ENCODE results near the gene MICOS13. TPM values are rescaled to one million over a fixed set of nuclear protein-coding genes. Genes with fewer than 3 reads are reported as not detected.

The MICOS13 gene
- polyA plus RNA-seq, 6 donors from 2014 or later: 74.0 to 101 (median 86.6) TPM

DNA sequence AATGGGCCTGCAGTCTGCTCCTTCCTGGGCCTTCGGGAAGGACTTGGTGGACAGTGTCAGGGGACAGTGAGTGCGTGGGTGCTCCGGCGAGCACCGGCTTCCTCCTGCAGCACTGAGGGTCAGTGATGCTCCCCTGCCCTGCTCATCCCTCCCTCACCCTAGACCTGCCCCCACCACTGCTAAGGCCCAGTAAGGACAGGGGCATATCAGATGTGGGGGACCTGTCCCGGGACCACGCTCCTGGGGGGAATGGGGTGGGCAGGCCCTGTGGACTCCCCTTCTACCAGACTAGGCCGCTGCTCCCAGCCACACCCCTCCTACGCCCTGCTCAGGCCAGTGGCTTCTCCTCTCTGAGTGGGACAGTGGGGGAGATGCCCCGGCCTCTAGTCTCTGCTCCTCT, 3.2 kb downstream of the MICOS13 start:
- H3K27me3 Mint-ChIP-seq: no peaks in the 10 kb centered on the region
- H3K4me3 Mint-ChIP-seq: no peak overlapping the region
- ATAC-seq (ENCODE audit: low read depth in 2 of 2) (no peak), DNase-seq (no peak)
- H3K36me3 Mint-ChIP-seq: peaks cover 0 to 8% of the 10 kb centered on the region in 2 donors
- H3K27ac Mint-ChIP-seq: no peak overlapping the region
- peaks cover 19 to 29% (median 29%) of the 10 kb centered on the region in 3 donors for H3K4me1 Mint-ChIP-seq
- H3K9me3 Mint-ChIP-seq: peaks cover 0 to 10% (median 0%) of the 10 kb centered on the region in 7 donors

DNA sequence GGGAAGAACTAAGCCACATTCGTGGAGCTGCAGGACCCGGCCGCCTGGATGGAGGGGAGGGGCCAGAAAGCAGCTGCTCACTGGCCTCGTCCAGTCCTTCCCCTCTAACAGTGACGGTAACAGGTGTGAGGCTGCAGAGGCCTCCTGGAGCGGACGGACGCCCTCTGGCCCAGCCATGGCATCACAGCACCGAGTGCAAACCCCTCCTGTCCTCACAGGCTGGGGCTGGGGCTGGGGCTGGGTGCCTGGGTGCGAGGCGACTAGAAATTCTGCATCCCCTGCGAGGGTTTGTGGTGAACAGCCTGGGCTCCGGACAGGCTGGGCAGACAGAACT, 3.6 kb downstream of the MICOS13 start:
- Mint-ChIP-seq H3K36me3 (peaks cover 0 to 8% of the 10 kb centered on the region in 2 donors), H3K4me3 (no peak overlapping the region), H3K27ac (no peak overlapping the region), H3K9me3 (peaks cover 0 to 9% (median 0%) of the 10 kb centered on the region in 7 donors), H3K27me3 (no peaks in the 10 kb centered on the region), H3K4me1 (peaks cover 18 to 25% (median 25%) of the 10 kb centered on the region in 3 donors)
- ATAC-seq (ENCODE audit: low read depth in 2 of 2) (no peak), DNase-seq (no peak)

DNA sequence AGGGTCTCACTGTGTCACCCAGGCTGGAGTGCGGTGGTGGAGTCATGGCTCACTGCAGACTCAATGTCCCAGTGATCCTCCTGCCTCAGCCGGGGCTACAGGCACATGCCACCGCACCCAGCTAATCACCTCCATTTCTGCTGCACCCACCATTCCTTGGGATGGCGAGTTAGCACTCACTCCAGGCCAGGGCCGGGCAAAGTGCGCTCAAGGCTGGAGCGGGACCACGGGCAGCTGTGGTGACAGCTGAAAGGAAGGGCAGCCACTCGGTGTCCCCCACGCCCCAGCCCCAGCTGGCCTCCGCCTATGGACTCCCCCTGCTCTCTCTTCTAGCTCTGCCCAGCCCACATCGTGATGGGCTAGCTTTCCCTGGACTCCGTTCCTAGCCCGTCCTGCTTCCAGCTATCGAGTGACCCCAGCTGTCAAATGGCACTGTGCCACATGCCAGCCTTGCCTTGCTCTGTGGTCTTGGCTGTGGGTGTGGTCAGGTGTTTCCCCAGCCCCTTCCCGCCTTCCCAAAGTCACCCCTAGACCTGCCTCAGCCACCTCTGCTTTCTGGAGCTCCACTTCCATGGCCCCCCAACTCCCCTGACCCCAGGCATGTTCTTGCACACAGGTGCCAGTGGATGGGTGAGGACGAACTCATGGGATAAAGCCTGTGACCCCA, 4.1 kb downstream of the MICOS13 start:
- ATAC-seq (ENCODE audit: low read depth in 2 of 2): no peak
- no peaks in the 10 kb centered on the region for H3K27me3 Mint-ChIP-seq
- H3K4me1 Mint-ChIP-seq: peaks cover 13 to 21% (median 20%) of the 10 kb centered on the region in 3 donors
- H3K27ac Mint-ChIP-seq: peak overlapping the region in 2 of 6 donors; percentile 47 to 73
- H3K9me3 Mint-ChIP-seq: peaks cover 0 to 5% (median 0%) of the 10 kb centered on the region in 7 donors
- no peak for DNase-seq
- peaks cover 0 to 8% of the 10 kb centered on the region in 2 donors for H3K36me3 Mint-ChIP-seq
- no peak overlapping the region for H3K4me3 Mint-ChIP-seq

DNA sequence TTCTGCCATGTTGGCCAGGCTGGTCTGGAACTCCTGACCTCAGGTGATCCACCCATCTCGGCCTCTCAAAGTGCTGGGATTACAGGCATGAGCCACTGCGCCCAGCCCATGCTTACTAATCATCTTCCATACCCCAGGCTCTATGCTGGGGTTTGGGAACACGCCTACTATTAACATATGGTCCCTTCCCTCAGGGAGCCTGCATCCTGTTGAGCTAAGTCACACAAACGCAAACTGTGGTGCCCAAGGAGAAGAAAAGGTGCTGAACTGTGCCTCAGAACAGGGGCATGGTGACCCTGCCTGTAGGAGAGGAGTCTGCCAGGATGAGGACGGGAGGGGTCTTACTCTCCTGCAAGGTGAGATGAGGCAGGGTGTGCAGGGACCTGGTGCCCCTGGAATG, 5.6 kb downstream of the MICOS13 start:
- H3K4me1 Mint-ChIP-seq: peaks cover 6 to 15% (median 14%) of the 10 kb centered on the region in 3 donors
- peaks cover 0 to 5% (median 0%) of the 10 kb centered on the region in 7 donors for H3K9me3 Mint-ChIP-seq
- H3K27me3 Mint-ChIP-seq: no peaks in the 10 kb centered on the region
- ATAC-seq (ENCODE audit: low read depth in 2 of 2): no peak
- no peak for DNase-seq
- H3K27ac Mint-ChIP-seq: peak overlapping the region in 2 of 6 donors; percentile 15 to 39
- peaks cover 0 to 8% of the 10 kb centered on the region in 2 donors for H3K36me3 Mint-ChIP-seq
- no peak overlapping the region for H3K4me3 Mint-ChIP-seq

DNA sequence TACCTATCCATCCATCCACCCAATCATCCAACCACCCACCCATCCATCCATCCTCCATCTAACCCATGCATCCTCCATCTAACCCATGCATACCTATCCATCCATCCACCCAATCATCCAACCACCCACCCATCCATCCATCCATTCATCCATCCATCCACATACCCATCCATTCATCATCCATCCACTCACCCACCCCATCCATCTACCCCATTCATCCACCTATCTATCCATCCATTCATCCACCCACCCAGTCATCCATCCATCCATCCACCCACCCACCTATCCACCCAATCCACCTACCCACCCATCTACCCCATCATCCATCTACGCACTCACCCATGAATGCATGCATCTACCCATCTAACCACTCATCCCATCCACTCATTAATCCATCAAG, 6.6 kb downstream of the MICOS13 start:
- H3K27me3 Mint-ChIP-seq: no peaks in the 10 kb centered on the region
- ATAC-seq (ENCODE audit: low read depth in 2 of 2) (no peak), DNase-seq (no peak)
- H3K9me3 Mint-ChIP-seq: peaks cover 0 to 5% (median 0%) of the 10 kb centered on the region in 7 donors
- H3K27ac Mint-ChIP-seq: peak overlapping the region in 1 of 6 donors; percentile 69
- peak overlapping the region in 1 of 8 donors; percentile 73 for H3K4me3 Mint-ChIP-seq
- H3K4me1 Mint-ChIP-seq: peaks cover 0 to 10% (median 5%) of the 10 kb centered on the region in 3 donors
- H3K36me3 Mint-ChIP-seq: peaks cover 0 to 8% of the 10 kb centered on the region in 2 donors

DNA sequence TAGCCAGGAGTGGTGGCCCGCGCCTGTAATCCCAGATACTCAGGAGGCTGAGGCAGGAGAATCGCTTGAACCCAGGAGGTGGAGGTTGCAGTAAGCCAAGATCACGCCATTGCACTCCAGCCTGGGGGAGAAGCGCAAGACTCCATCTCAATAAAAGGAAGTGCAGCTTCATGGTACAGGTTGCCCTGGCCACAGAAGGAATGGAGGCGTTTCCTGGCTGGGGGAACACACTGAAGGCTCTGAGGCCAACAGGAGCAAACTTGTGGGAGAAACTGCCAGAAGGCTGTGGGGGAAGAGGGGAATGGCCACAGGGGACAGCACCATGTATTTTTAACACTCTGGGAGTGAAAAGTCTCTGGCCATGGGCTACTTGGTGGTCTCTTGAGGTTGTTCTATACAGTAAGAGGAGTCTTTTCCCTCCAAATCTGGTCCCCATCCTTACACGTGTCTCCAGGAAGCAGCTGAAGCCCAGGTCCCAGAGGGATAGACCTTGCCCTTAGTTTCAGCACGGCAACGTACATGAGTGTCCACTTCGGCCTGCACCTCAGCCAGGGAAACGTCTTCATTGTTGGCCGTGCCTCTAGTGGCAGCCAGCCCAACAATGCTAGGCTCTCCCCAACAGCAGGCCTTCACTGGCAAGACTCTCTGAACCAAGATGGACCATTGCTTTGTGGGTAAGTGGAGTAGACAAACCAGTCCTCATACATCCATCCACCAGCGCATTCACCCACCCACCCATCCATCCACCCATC, 7.4 kb downstream of the MICOS13 start:
- H3K4me1 Mint-ChIP-seq: peaks cover 0 to 10% (median 4%) of the 10 kb centered on the region in 3 donors
- H3K27me3 Mint-ChIP-seq: no peaks in the 10 kb centered on the region
- H3K4me3 Mint-ChIP-seq: no peak overlapping the region
- H3K36me3 Mint-ChIP-seq: peaks cover 0 to 8% of the 10 kb centered on the region in 2 donors
- no peak for DNase-seq
- ATAC-seq (ENCODE audit: low read depth in 2 of 2): no peak
- peak overlapping the region in 2 of 6 donors; percentile 39 to 49 for H3K27ac Mint-ChIP-seq
- peaks cover 0 to 5% (median 0%) of the 10 kb centered on the region in 7 donors for H3K9me3 Mint-ChIP-seq

DNA sequence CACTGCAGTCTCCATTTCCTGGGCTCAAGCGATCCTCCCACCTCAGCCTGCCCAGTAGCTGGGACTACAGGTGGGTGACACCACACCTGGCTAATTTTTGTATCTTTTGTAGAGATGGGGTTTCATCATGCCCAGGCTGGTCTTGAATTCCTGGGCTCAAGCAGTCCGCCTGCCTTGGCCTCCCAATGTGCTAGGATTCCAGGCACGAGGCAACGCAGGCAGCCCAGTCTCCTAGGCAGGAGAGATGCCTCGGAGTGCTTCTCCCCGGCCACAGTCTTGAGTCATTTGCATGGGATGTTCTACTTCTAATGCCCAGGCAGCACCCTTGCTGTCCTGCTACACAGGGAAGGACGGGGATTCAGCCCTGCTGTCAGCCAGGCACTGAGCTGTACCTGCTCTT, 8.7 kb downstream of the MICOS13 start:
- no peaks in the 10 kb centered on the region for H3K27me3 Mint-ChIP-seq
- peaks cover 6 to 18% of the 10 kb centered on the region in 2 donors for H3K36me3 Mint-ChIP-seq
- ATAC-seq (ENCODE audit: low read depth in 2 of 2) (no peak), DNase-seq (no peak)
- peaks cover 0 to 13% (median 4%) of the 10 kb centered on the region in 3 donors for H3K4me1 Mint-ChIP-seq
- H3K9me3 Mint-ChIP-seq: peaks cover 0 to 5% (median 0%) of the 10 kb centered on the region in 7 donors
- no peak overlapping the region for H3K4me3 Mint-ChIP-seq
- H3K27ac Mint-ChIP-seq: no peak overlapping the region

DNA sequence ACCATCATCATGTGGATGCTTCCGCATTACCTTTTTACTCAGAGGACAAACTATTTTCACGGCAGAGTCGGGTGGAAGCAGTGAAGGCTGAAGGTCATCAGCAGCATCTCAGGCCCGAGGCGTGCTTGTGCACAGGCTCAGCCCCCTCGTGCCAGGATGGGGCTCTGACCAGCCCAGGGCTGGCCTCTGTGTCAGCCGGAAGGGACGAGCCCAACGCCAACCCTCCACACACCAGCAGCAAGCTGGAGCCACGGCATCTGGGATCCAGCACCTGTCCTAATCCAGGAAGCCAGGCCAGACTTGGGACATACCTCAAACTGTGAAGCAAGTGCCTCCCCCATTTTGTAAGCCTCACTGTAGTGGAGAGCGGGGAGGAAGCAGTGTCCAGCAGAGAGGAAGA, 11.1 kb downstream of the MICOS13 start:
- Mint-ChIP-seq H3K4me1 (peaks cover 0 to 8% (median 4%) of the 10 kb centered on the region in 3 donors), H3K9me3 (peaks cover 0 to 5% (median 0%) of the 10 kb centered on the region in 7 donors), H3K27me3 (no peaks in the 10 kb centered on the region), H3K4me3 (no peak overlapping the region), H3K27ac (peak overlapping the region in 2 of 6 donors; percentile 5 to 70), H3K36me3 (peaks cover 10 to 28% of the 10 kb centered on the region in 2 donors)
- ATAC-seq (ENCODE audit: low read depth in 2 of 2) (peak in 1 of 2 donors; percentile 14), DNase-seq (no peak)

DNA sequence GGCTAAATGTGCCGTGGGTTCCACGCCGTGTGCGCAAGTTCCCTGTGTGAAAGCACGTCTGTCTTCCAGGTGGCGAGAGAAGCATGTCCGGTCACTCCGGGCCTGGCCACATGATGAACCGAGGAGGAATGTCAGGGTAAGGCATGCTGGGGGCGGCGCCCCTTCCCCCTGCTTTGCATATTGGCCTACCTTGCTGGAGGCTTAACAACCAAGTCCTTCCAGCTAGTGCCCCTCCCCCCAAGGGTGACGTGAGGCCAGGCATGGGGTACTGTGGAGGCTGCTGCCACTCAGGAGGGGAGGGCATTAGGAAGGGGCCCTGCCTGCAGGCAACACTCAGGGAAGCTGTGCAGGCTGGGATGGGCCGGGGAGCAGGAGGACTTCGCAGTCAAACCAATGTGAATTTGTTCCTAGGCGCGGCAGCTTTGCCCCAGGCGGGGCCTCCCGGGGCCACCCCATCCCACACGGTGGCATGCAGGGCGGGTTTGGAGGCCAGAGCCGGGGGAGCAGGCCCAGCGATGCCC, 12.5 kb downstream of the MICOS13 start:
- Mint-ChIP-seq H3K4me3 (peak overlapping the region in 2 of 8 donors; percentile 39 to 42), H3K9me3 (no peaks in the 10 kb centered on the region), H3K36me3 (peaks cover 10 to 21% of the 10 kb centered on the region in 2 donors), H3K27me3 (no peaks in the 10 kb centered on the region), H3K27ac (peak overlapping the region in 2 of 6 donors; percentile 74 to 81), H3K4me1 (peaks cover 0 to 4% (median 3%) of the 10 kb centered on the region in 3 donors)
- no peak for DNase-seq
- peak in 1 of 2 donors; percentile 7 for ATAC-seq (ENCODE audit: low read depth in 2 of 2)

DNA sequence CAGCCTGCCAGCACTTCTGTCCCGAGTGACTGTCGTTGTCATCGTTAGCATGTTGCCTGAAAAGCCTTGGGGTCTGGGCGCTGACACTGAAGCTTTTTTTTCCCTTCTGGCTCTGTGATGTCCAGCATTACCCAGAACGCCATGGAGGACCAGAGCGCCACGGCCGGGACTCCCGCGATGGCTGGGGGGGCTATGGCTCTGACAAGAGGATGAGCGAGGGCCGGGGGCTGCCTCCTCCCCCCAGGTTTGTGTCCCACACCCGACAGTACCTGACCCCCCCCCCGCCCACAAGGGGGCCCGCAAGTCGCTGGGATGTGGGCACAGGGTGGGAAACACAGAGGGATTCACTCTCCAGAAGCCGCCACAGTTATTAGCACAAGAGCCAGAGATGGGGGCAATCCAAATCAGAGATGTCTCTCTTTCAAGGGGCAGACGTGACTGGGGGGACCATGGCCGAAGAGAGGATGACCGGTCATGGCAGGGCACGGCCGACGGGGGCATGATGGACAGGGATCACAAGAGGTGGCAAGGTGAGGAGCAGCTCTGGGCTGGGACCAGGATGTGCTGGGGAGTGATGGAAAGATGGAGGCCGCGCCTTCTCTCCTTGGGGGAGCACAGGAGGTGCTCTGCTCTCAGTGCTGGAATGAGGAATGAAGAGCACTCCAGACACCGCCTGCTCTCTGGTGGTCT, 13.2 kb downstream of the MICOS13 start:
- Mint-ChIP-seq H3K27ac (peak overlapping the region in 2 of 6 donors; percentile 74 to 81), H3K27me3 (no peaks in the 10 kb centered on the region), H3K36me3 (peaks cover 10 to 21% of the 10 kb centered on the region in 2 donors), H3K4me3 (no peak overlapping the region), H3K4me1 (peaks cover 0 to 4% (median 3%) of the 10 kb centered on the region in 3 donors), H3K9me3 (no peaks in the 10 kb centered on the region)
- DNase-seq: no peak
- no peak for ATAC-seq (ENCODE audit: low read depth in 2 of 2)

DNA sequence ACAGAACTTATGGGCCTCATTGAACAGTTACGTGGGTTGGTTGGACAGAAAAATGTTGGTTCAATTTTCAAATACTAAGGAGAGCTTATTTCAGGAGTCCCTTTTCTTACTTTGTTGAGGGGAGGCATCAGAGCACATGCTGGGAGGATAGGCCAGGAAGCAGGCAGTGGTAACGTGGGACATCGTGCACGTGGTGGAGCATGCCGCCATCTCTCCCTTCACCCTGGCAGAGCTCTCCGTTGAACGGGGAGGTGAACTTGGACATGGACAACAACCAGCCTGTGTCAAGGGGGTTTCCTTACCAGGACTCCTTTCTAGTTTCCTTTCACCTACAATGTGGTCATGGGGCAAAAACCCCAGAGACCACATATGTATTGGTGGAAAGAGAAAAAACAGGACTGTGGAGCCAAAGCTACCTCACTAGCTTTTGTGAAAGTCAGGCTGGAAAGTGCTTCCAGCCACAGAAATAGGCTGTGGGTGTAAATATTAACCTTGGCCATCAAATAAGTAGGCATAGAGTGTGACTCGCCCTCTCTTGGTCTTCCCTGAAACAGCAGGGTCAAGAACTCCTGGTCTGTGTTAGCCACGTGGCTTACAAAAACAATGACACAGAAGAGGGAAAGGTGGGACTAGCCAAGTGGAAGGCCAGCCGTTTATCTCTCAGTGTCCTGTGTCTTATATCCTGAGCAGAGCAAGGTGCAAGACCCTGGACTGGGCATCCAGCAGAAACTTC, 14.4 kb downstream of the MICOS13 start:
- H3K27ac Mint-ChIP-seq: peak overlapping the region in 2 of 6 donors; percentile 59 to 60
- no peaks in the 10 kb centered on the region for H3K9me3 Mint-ChIP-seq
- DNase-seq: no peak
- no peak for ATAC-seq (ENCODE audit: low read depth in 2 of 2)
- no peaks in the 10 kb centered on the region for H3K27me3 Mint-ChIP-seq
- H3K4me3 Mint-ChIP-seq: no peak overlapping the region
- peaks cover 10 to 21% of the 10 kb centered on the region in 2 donors for H3K36me3 Mint-ChIP-seq
- H3K4me1 Mint-ChIP-seq: peaks cover 0 to 3% (median 0%) of the 10 kb centered on the region in 3 donors

DNA sequence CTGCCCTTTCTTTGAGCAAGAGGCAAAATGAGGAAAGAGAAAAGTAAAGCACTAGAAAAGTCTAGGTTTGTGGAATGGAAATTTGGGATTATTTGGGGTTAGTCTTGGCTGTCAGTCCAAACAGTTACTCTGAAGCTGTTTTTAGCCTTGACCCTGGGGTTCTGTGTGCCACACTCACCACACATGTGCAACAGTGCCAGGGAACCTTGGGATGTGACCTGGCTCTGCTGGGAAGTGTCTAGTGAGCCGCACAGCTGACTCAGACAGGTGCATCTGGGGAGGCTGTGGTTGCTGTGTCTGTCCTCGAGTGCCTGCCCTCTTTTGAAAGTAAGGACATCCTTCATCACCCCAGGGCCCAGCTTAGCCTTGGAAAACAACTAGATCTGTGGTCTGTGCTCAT, 15.8 kb downstream of the MICOS13 start:
- Mint-ChIP-seq H3K27ac (no peak overlapping the region), H3K4me3 (no peak overlapping the region), H3K36me3 (peaks cover 10 to 21% of the 10 kb centered on the region in 2 donors), H3K27me3 (no peaks in the 10 kb centered on the region), H3K4me1 (peaks cover 0 to 3% (median 0%) of the 10 kb centered on the region in 3 donors), H3K9me3 (no peaks in the 10 kb centered on the region)
- DNase-seq: no peak
- ATAC-seq (ENCODE audit: low read depth in 2 of 2): no peak
